Peyer's patch (tissue), 4 donors: Measurements from ENCODE around the gene PCIF1. TPM values are rescaled to one million over a fixed set of nuclear protein-coding genes. Genes with fewer than 3 reads are reported as not detected.

Experiments
- DNase-seq, 3 donors: peaks; one replicate each; pipeline ENCODE4 v3.0.0-alpha.2; 2017 to 2019
- H3K27ac ChIP-seq, 4 donors: fragments of 200-600 bp; sonication (generic); one replicate each; pipeline ENCODE4 v1.5.1; 2016 to 2019
- H3K27me3 ChIP-seq, 2 donors: fragments of 200-600 bp; sonication (generic); one replicate each; pipeline ENCODE4 v1.5.1; 2019
- H3K36me3 ChIP-seq, 3 donors: fragments of 200-600 bp; sonication (generic); one replicate each; pipeline ENCODE4 v1.5.1; 2016 to 2019
- H3K4me1 ChIP-seq, 4 donors: fragments of 200-600 bp; sonication (generic); one replicate each; pipeline ENCODE4 v1.5.1; 2016 to 2019
- H3K4me3 ChIP-seq, 4 donors: fragments of 200-600 bp; sonication (generic); 1 replicate in 3 of 4; 2 replicates in 1 of 4; pipeline ENCODE4 v1.5.1; 2016 to 2019; ENCODE audit warnings: mild to moderate bottlenecking in 1 of 4
- H3K9me3 ChIP-seq, 4 donors: fragments of 200-600 bp; sonication (generic); one replicate each; pipeline ENCODE4 v1.5.1; 2016 to 2019; ENCODE audit warnings: mild to moderate bottlenecking in 1 of 4
- POLR2A ChIP-seq, 2 donors: fragments of 450-650 bp; IDR thresholded peaks; one replicate each; pipeline ENCODE4 v1.5.1; 2017; ENCODE audit warnings: antibody characterized with exemption in 2 of 2, mild to moderate bottlenecking in 2 of 2, moderate library complexity in 2 of 2
- total RNA-seq, 4 donors: library from RNA; depleted of rRNA; stranded (reverse); fragments of >200 nt; gene quantifications; one replicate each; pipeline ENCODE4 v1.1.0, GENCODE V29; 2016
- TF ChIP-seq, protein P1 (sequence below), 6 experiments: fragments of 450-650 bp in 4 of 6; fragments of 200-600 bp in 2 of 6; sonication (generic) in 1 of 6; IDR thresholded peaks; one replicate each; pipeline ENCODE4 v1.5.1; 2017 to 2019; ENCODE audit warnings: antibody characterized with exemption in 6 of 6, mild to moderate bottlenecking in 3 of 6, moderate library complexity in 1 of 6

Gene PCIF1
- total RNA-seq, 4 donors from 2014 or later: 25.0 to 53.2 (median 44.9) TPM

DNA sequence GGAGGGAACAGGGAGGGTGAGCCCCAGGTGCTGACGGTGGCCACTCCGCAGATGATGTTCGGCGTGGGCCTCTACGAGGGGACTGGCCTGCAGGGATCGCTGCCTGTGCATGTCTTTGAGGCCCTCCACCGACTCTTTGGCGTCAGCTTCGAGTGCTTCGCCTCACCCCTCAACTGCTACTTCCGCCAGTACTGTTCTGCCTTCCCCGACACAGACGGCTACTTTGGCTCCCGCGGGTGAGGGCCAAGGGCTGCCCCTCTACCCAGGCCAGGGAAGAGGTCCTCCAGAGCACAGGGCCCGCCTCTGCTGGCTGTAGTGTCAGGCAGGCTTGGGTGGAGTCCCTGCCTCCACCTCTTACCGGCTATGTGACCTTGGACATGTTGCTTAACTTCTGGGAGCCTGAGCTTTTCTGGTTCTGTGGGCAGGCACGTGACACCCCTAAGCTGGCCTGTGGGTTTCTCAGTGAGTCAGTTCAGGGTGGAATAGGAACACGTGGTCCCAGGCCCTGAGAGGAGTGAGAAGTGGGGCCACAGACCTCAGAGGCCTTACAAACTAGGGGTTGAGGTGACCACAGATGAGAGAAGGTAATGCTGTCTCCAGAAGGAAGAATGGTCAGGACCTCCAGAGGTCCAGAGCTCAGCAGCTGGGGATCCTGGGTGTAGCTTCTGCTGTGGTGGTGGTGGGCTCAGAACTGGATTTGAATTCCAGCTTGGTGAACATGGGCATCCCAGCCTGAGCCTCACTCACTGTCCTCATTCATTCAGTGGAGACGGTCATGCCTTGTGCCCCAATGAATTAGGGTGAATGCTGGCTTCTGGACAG lies 11.9 kb downstream of the PCIF1 start:
- H3K4me3 ChIP-seq: no peak overlapping the region
- no peaks in the 10 kb centered on the region for H3K9me3 ChIP-seq
- DNase-seq: peak in 2 of 3 donors; percentile 64 to 77
- H3K27me3 ChIP-seq: no peaks in the 10 kb centered on the region
- no peak for TF ChIP-seq POLR2A (IDR thresholded peaks at IDR 0.05)
- TF ChIP-seq, protein P1, sequence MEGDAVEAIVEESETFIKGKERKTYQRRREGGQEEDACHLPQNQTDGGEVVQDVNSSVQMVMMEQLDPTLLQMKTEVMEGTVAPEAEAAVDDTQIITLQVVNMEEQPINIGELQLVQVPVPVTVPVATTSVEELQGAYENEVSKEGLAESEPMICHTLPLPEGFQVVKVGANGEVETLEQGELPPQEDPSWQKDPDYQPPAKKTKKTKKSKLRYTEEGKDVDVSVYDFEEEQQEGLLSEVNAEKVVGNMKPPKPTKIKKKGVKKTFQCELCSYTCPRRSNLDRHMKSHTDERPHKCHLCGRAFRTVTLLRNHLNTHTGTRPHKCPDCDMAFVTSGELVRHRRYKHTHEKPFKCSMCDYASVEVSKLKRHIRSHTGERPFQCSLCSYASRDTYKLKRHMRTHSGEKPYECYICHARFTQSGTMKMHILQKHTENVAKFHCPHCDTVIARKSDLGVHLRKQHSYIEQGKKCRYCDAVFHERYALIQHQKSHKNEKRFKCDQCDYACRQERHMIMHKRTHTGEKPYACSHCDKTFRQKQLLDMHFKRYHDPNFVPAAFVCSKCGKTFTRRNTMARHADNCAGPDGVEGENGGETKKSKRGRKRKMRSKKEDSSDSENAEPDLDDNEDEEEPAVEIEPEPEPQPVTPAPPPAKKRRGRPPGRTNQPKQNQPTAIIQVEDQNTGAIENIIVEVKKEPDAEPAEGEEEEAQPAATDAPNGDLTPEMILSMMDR (IDR thresholded peaks at IDR 0.05): no peak
- H3K4me1 ChIP-seq: peaks cover 0 to 6% (median 0%) of the 10 kb centered on the region in 4 donors
- peak overlapping the region in 3 of 4 donors; percentile 57 to 65 (median 58) for H3K27ac ChIP-seq
- peaks cover 0 to 97% (median 0%) of the 10 kb centered on the region in 3 donors for H3K36me3 ChIP-seq

DNA sequence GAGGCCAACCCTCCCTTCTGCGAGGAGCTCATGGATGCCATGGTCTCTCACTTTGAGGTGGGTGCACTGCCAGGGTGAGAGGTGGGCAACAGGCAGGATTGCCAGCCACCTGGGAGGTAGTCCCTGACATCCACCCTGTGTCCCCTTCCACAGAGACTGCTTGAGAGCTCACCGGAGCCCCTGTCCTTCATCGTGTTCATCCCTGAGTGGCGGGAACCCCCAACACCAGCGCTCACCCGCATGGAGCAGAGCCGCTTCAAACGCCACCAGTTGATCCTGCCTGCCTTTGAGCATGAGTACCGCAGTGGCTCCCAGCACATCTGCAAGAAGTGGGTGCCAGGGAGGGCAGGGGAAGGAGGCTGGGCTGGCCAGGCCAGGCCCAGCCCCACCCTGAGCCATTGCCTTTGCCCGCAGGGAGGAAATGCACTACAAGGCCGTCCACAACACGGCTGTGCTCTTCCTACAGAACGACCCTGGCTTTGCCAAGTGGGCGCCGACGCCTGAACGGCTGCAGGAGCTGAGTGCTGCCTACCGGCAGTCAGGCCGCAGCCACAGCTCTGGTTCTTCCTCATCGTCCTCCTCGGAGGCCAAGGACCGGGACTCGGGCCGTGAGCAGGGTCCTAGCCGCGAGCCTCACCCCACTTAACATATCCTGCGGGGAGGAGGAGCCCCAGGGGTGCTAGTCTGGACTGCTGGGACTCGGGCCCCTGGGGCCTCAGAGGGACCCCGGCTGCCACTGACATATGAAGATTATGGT lies 12.8 kb downstream of the PCIF1 start:
- Histone ChIP-seq H3K4me1 (peaks cover 0 to 6% (median 0%) of the 10 kb centered on the region in 4 donors), H3K36me3 (peaks cover 0 to 98% (median 0%) of the 10 kb centered on the region in 3 donors), H3K27me3 (no peaks in the 10 kb centered on the region), H3K27ac (peak overlapping the region in 2 of 4 donors; percentile 48 to 65), H3K4me3 (no peak overlapping the region), H3K9me3 (no peaks in the 10 kb centered on the region)
- TF ChIP-seq, protein P1 (IDR thresholded peaks at IDR 0.05): no peak
- no peak for TF ChIP-seq POLR2A (IDR thresholded peaks at IDR 0.05)
- DNase-seq: no peak

DNA sequence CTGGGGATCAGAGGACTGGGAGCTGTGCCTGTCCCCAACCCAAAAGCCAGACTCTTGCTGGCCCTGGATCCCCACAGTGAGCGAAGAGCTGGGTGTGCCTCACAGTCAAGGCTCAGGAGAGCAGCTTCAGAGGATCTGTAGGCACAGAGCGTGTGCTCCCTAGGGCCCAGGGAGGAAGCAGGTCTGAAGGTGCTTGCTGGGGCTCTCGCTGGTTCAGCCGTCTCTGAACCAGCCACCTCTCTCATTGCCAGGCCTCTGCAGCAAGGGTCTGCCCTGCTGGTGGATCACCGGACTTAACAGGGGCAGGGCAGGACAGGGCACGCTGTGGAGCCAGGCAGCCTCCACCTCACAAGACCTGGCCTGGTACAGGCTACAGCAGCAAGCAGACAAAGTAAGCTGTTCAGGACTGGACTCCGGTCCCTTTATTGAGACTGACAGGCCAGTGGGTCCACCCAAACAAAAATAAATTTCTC lies 13.8 kb downstream of the PCIF1 start:
- Histone ChIP-seq H3K4me3 (no peak overlapping the region), H3K36me3 (peaks cover 0 to 98% (median 0%) of the 10 kb centered on the region in 3 donors), H3K27me3 (no peaks in the 10 kb centered on the region), H3K27ac (no peak overlapping the region), H3K9me3 (no peaks in the 10 kb centered on the region), H3K4me1 (peaks cover 0 to 6% (median 0%) of the 10 kb centered on the region in 4 donors)
- TF ChIP-seq, protein P1 (IDR thresholded peaks at IDR 0.05): no peak
- TF ChIP-seq POLR2A (IDR thresholded peaks at IDR 0.05): no peak
- DNase-seq: no peak

DNA sequence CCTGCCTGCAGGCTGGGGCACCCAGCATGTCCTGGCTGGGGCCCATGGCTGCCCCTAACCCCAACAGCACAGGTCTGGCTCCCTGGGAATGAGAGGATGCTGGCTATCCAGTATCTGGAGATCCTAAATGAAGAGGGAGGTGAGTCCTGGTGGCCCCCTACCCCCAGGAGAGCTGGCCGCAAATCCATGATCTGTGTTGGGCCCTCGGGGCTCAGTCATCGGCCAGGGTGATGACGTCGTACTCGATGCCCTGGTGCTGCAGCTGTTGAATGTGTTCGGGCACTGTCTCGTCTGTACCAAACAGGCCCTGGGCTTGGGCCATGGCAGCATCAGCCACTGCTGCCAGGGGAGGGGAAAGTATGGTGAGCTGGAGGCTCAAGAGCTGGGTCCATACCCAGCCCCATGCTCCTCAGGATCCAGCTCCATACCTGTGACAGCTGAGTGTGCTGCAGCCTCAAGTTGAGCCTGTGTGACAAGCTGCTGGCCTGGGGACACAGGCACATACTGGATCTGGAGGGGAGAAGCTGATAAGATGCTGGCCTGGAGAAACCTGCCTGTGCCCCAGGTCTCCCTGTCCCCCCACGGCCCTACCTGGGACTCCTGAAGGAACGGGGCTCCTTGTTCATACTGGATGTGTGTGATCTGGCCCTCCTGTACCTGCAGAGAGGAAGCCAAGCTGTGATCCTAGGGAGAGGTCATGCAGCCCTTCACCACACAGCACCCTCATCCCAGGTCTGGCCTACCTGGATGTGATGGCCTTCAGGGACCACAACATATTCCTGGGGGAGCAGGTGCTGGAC lies 14.5 kb downstream of the PCIF1 start:
- Histone ChIP-seq H3K4me3 (no peak overlapping the region), H3K27ac (peak overlapping the region in 1 of 4 donors; percentile 10), H3K9me3 (no peaks in the 10 kb centered on the region), H3K27me3 (no peaks in the 10 kb centered on the region), H3K4me1 (peaks cover 0 to 6% (median 0%) of the 10 kb centered on the region in 4 donors), H3K36me3 (peaks cover 0 to 98% (median 0%) of the 10 kb centered on the region in 3 donors)
- TF ChIP-seq POLR2A (IDR thresholded peaks at IDR 0.05): no peak
- TF ChIP-seq, protein P1 (IDR thresholded peaks at IDR 0.05): no peak
- no peak for DNase-seq
